Calu3 (cell line): Measurements from ENCODE around the gene AIF1L. TPM values are rescaled to one million over a fixed set of nuclear protein-coding genes. Genes with fewer than 3 reads are reported as not detected.

ENCODE experiments used
- BruUV-seq: library from RNA; stranded (reverse); fragments of 400-500 nt; replicated peaks from 2 replicates; lab custom pipeline; 2021; lab: Mats Ljungman, UMichigan
- CTCF ChIA-PET: fragments of 300-600 bp; sonication (Branson Sonifier 250); formaldehyde crosslinking; loops from one replicate; lab custom pipeline; 2022; ENCODE audit warnings: antibody characterized with exemption; lab: Charles Lee
- DNase-seq: peaks from one replicate; pipeline ENCODE4 v3.0.0; 2022
- H3K27ac Mint-ChIP-seq: one replicate; pipeline ENCODE4 v1.8.0; 2022; ENCODE audit warnings: mixed read lengths; ENCODE audit not compliant: unreplicated experiment
- H3K27me3 Mint-ChIP-seq: one replicate; pipeline ENCODE4 v1.8.0; 2022; ENCODE audit warnings: mixed read lengths; ENCODE audit not compliant: unreplicated experiment
- H3K36me3 Mint-ChIP-seq: one replicate; pipeline ENCODE4 v1.8.0; 2022; ENCODE audit warnings: mild to moderate bottlenecking, moderate library complexity, mixed read lengths; ENCODE audit not compliant: insufficient read depth, unreplicated experiment
- H3K4me1 Mint-ChIP-seq: one replicate; pipeline ENCODE4 v1.8.0; 2022; ENCODE audit warnings: mild to moderate bottlenecking, low read depth, mixed read lengths; ENCODE audit not compliant: unreplicated experiment
- H3K4me3 Mint-ChIP-seq: one replicate; pipeline ENCODE4 v1.8.0; 2022; ENCODE audit warnings: mild to moderate bottlenecking, low read depth, moderate library complexity, mixed read lengths; ENCODE audit not compliant: unreplicated experiment
- H3K9me3 Mint-ChIP-seq: one replicate; pipeline ENCODE4 v1.8.0; 2022; ENCODE audit warnings: low read depth, mixed read lengths; ENCODE audit not compliant: unreplicated experiment
- CTCF ChIP-seq: fragments of 200-600 bp; IDR thresholded peaks from one replicate; pipeline ENCODE4 v1.8.0; 2022; ENCODE audit warnings: antibody characterized with exemption; ENCODE audit not compliant: unreplicated experiment
- intact Hi-C: fragments of 100-400 bp; cut with micrococcal nuclease; formaldehyde crosslinking; loops from one replicate; pipeline ENCODE4 v1.10.0; 2022; ENCODE audit not compliant: unreplicated experiment
- total RNA-seq: library from RNA; stranded (reverse); gene quantifications from 2 replicates; pipeline ENCODE4 v1.2.3, GENCODE V29; 2022

The AIF1L gene
- total RNA-seq, 1 experiment from 2014 or later: 27.2 TPM

GRCh38 chr9:131100445-131100844, 4.1 kb downstream of the AIF1L start:
- TF ChIP-seq CTCF: no peak
- Mint-ChIP-seq H3K36me3 (peaks cover 19% of the 10 kb centered on the region), H3K4me1 (no peaks in the 10 kb centered on the region), H3K27ac (no peak overlapping the region), H3K27me3 (peaks cover 10% of the 10 kb centered on the region), H3K4me3 (no peak overlapping the region), H3K9me3 (no peaks in the 10 kb centered on the region)
- no peak for DNase-seq
- CTCF ChIA-PET: no interaction called here
- intact Hi-C loops: no loop called here
- no TSS peak for BruUV-seq

GRCh38 chr9:131101207-131101964, 5.1 kb downstream of the AIF1L start:
- H3K9me3 Mint-ChIP-seq: no peaks in the 10 kb centered on the region
- DNase-seq: no peak
- CTCF ChIA-PET: no interaction called here

GRCh38 chr9:131103024-131103423, 6.7 kb downstream of the AIF1L start:
- H3K4me1 Mint-ChIP-seq: no peaks in the 10 kb centered on the region
- no peak overlapping the region for H3K27ac Mint-ChIP-seq
- H3K9me3 Mint-ChIP-seq: no peaks in the 10 kb centered on the region
- BruUV-seq: no TSS peak
- no peak overlapping the region for H3K4me3 Mint-ChIP-seq
- no peak for TF ChIP-seq CTCF
- DNase-seq: no peak
- peaks cover 5% of the 10 kb centered on the region for H3K36me3 Mint-ChIP-seq
- H3K27me3 Mint-ChIP-seq: no peaks in the 10 kb centered on the region
- intact Hi-C loops: no loop called here
- CTCF ChIA-PET: no interaction called here

More at GRCh38 chr9:131101207-131101964, 5.1 kb downstream of the AIF1L start:
- H3K4me1 Mint-ChIP-seq: no peaks in the 10 kb centered on the region
- peaks cover 14% of the 10 kb centered on the region for H3K36me3 Mint-ChIP-seq
- H3K4me3 Mint-ChIP-seq: no peak overlapping the region
- no TSS peak for BruUV-seq
- TF ChIP-seq CTCF: no peak
- H3K27ac Mint-ChIP-seq: no peak overlapping the region
- H3K27me3 Mint-ChIP-seq: peaks cover under 1% of the 10 kb centered on the region
- intact Hi-C loops: no loop called here

- H3K4me3 Mint-ChIP-seq: no peak overlapping the region
- H3K9me3 Mint-ChIP-seq: no peaks in the 10 kb centered on the region
- peaks cover 5% of the 10 kb centered on the region for H3K36me3 Mint-ChIP-seq
- no peak overlapping the region for H3K27ac Mint-ChIP-seq
- no peaks in the 10 kb centered on the region for H3K27me3 Mint-ChIP-seq
- no peak for TF ChIP-seq CTCF
- no peak for DNase-seq
- no TSS peak for BruUV-seq
- intact Hi-C loops: no loop called here
- H3K4me1 Mint-ChIP-seq: no peaks in the 10 kb centered on the region
- CTCF ChIA-PET: no interaction called here
Observed at GRCh38 chr9:131103535-131103934, 7.2 kb downstream of the AIF1L start.
